Measurements from ENCODE around the gene PBRM1. TPM values are rescaled to one million over a fixed set of nuclear protein-coding genes. Genes with fewer than 3 reads are reported as not detected.

PBRM1 gene
- polyA plus RNA-seq, 1 experiment = 40.6 TPM

- H3K27ac ChIP-seq (ENCODE audit: low read depth, low read length) = no peak overlapping the region
- POLR2A ChIA-PET = no interaction called here
These were observed 163.6 kb downstream of the PBRM1 start for GRCh38 chr3:52521881-52522650.

GRCh38 chr3:52521488-52521824 is 164.3 kb downstream of the PBRM1 start:
- Histone ChIP-seq H3K27ac (ENCODE audit: low read depth, low read length) (no peak overlapping the region), H3K4me3 (ENCODE audit: low read depth, low read length) (no peak overlapping the region), H3K9me3 (ENCODE audit: control insufficient read depth, insufficient read depth, low read length) (no peaks in the 10 kb centered on the region; the same call in 1 of the 2 replicates), H3K27me3 (ENCODE audit: control insufficient read depth, insufficient read depth, low read length) (no peaks in the 10 kb centered on the region)
- POLR2A ChIA-PET = interaction anchor here (0.6 kb wide), 1 partner anchor 15 kb away, joined by 3 read pairs; the partner anchor contains the start of gene UQCC5
- TF ChIP-seq CTCF (IDR thresholded peaks at IDR 0.05; ENCODE audit: low read depth, low read length) = no peak
- DNase-seq (ENCODE audit: low read depth, low spot score) = no peak
- CTCF ChIA-PET = no interaction called here

More at GRCh38 chr3:52521881-52522650, 163.6 kb downstream of the PBRM1 start:
- Histone ChIP-seq H3K9me3 (ENCODE audit: control insufficient read depth, insufficient read depth, low read length) (no peaks in the 10 kb centered on the region; the same call in 1 of the 2 replicates), H3K4me3 (ENCODE audit: low read depth, low read length) (no peak overlapping the region), H3K27me3 (ENCODE audit: control insufficient read depth, insufficient read depth, low read length) (no peaks in the 10 kb centered on the region)
- no peak for DNase-seq (ENCODE audit: low read depth, low spot score)
- TF ChIP-seq CTCF (IDR thresholded peaks at IDR 0.05; ENCODE audit: low read depth, low read length) = no peak
- CTCF ChIA-PET = no interaction called here

- H3K27me3 ChIP-seq (ENCODE audit: control insufficient read depth, insufficient read depth, low read length) = no peaks in the 10 kb centered on the region
- no peak for DNase-seq (ENCODE audit: low read depth, low spot score)
- ChIA-PET POLR2A (interaction anchor here (0.6 kb wide), 1 partner anchor 15 kb away, joined by 3 read pairs; the partner anchor contains the start of gene UQCC5), CTCF (no interaction called here)
- no peak overlapping the region for H3K27ac ChIP-seq (ENCODE audit: low read depth, low read length)
- TF ChIP-seq CTCF (IDR thresholded peaks at IDR 0.05; ENCODE audit: low read depth, low read length) = no peak
- no peaks in the 10 kb centered on the region; the same call in 1 of the 2 replicates for H3K9me3 ChIP-seq (ENCODE audit: control insufficient read depth, insufficient read depth, low read length)
- no peak overlapping the region for H3K4me3 ChIP-seq (ENCODE audit: low read depth, low read length)
These were observed 164.8 kb downstream of the PBRM1 start for GRCh38 chr3:52520716-52521487.

GRCh38 chr3:52520141-52520667 is 165.5 kb downstream of the PBRM1 start:
- Histone ChIP-seq H3K27ac (ENCODE audit: low read depth, low read length) (no peak overlapping the region), H3K27me3 (ENCODE audit: control insufficient read depth, insufficient read depth, low read length) (no peaks in the 10 kb centered on the region), H3K4me3 (ENCODE audit: low read depth, low read length) (no peak overlapping the region), H3K9me3 (ENCODE audit: control insufficient read depth, insufficient read depth, low read length) (no peaks in the 10 kb centered on the region; the same call in 1 of the 2 replicates)
- CTCF ChIA-PET = no interaction called here
- DNase-seq (ENCODE audit: low read depth, low spot score) = no peak
- TF ChIP-seq CTCF (IDR thresholded peaks at IDR 0.05; ENCODE audit: low read depth, low read length) = no peak
- POLR2A ChIA-PET = no interaction called here
